Hematopoietic multipotent progenitor cell treated with erythropoietin and hydrocortisone succinate and interleukin-3 and kit ligand, for 4 days (in vitro differentiated cells): ENCODE measurements around the gene CNTN5.
A peak's percentile ranks its signal among the peaks of the same experiment; 100 is the strongest.

Experiments
- DNase-seq: peaks from one replicate; pipeline ENCODE4 v3.0.0-alpha.2; 2015

CNTN5 gene

GRCh38 chr11:99171330-99171729 is 150.6 kb downstream of the CNTN5 start:
- no peak for DNase-seq

- DNase-seq, result no peak
These were observed 155.7 kb downstream of the CNTN5 start for GRCh38 chr11:99176430-99176829.

GRCh38 chr11:99177446-99177845 is 156.7 kb downstream of the CNTN5 start:
- DNase-seq, result no peak

GRCh38 chr11:99184146-99184545 is 163.4 kb downstream of the CNTN5 start:
- DNase-seq, result no peak

- DNase-seq, result no peak
These were observed 167.5 kb downstream of the CNTN5 start for GRCh38 chr11:99188221-99188620.

- DNase-seq, result no peak
These were observed 172.0 kb downstream of the CNTN5 start for GRCh38 chr11:99192716-99193115.

GRCh38 chr11:99197477-99197876 is 176.7 kb downstream of the CNTN5 start:
- DNase-seq, result no peak

- DNase-seq, result no peak
These were observed 177.5 kb downstream of the CNTN5 start for GRCh38 chr11:99198215-99198614.

- no peak for DNase-seq
These were observed 178.6 kb downstream of the CNTN5 start for GRCh38 chr11:99199341-99199740.

- no peak for DNase-seq
These were observed 180.0 kb downstream of the CNTN5 start for GRCh38 chr11:99200720-99201119.

- no peak for DNase-seq
These were observed 188.1 kb downstream of the CNTN5 start for GRCh38 chr11:99208813-99209212.

GRCh38 chr11:99229544-99229943 is 208.8 kb downstream of the CNTN5 start:
- no peak for DNase-seq

- DNase-seq, result no peak
These were observed 213.8 kb downstream of the CNTN5 start for GRCh38 chr11:99234534-99234933.

GRCh38 chr11:99238401-99238800 is 217.7 kb downstream of the CNTN5 start:
- no peak for DNase-seq

- DNase-seq, result no peak
These were observed 219.7 kb downstream of the CNTN5 start for GRCh38 chr11:99240192-99241030.

GRCh38 chr11:99241066-99241465 is 220.3 kb downstream of the CNTN5 start:
- DNase-seq, result no peak

GRCh38 chr11:99244613-99245012 is 223.9 kb downstream of the CNTN5 start:
- no peak for DNase-seq

- DNase-seq, result no peak
These were observed 225.4 kb downstream of the CNTN5 start for GRCh38 chr11:99246199-99246598.

GRCh38 chr11:99256614-99257013 is 235.9 kb downstream of the CNTN5 start:
- no peak for DNase-seq

GRCh38 chr11:99257131-99257530 is 236.4 kb downstream of the CNTN5 start:
- DNase-seq, result peak; percentile 4

- DNase-seq, result no peak
These were observed 239.9 kb downstream of the CNTN5 start for GRCh38 chr11:99260696-99261095.

- no peak for DNase-seq
These were observed 248.1 kb downstream of the CNTN5 start for GRCh38 chr11:99268886-99269285.

- DNase-seq, result no peak
These were observed 250.8 kb downstream of the CNTN5 start for GRCh38 chr11:99271527-99271926.

GRCh38 chr11:99275521-99275920 is 254.8 kb downstream of the CNTN5 start:
- no peak for DNase-seq

- no peak for DNase-seq
These were observed 256.5 kb downstream of the CNTN5 start for GRCh38 chr11:99277281-99277680.
